ENCODE results near the gene USP34. TPM values are rescaled to one million over a fixed set of nuclear protein-coding genes. Genes with fewer than 3 reads are reported as not detected.

The USP34 gene
- total and polyA plus RNA-seq, 2 of the 8 experiments (the other 6 are each of a cell fraction or from before 2014, with no cell fraction given) = 56.7 to 91.7 TPM

DNA sequence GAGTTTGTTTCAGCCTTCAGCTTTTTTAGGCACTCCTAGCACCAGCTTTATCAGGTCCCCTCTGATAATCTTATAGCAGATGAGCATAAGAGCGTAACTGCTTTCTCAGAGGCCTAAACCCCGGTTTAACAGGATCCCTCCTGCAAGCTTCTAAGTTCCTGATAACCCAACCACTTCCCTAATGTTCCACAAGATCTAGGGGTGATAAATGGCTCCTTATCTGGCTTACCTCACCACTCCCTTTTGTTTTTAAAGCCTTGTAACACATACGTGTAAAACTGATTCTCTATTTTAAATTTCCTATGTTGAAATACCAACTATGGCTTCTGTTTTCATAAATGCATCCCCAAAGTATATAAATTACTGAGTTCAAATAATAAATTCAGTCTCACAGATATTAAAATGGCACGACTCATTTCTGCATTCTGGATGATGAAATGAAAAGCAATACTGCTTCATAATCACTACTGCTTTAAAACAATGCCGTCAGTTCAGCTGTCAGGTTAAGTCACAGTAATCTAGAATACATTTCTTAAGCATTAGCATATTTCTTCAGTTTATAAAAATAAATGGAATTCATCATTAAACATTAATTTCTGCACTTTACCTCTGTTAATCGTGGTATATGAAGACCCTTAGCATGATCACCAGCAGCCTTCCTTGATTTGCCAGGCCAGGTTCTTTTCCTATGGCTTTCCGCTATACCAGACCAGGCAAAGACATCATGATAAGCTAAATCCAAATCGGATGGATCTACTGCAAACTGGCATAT, 182.6 kb downstream of the USP34 start (continued):
- TF ChIP-seq KDM4A (IDR thresholded peaks at IDR 0.05; ENCODE audit: low read depth, low read length, severe bottlenecking) (no peak), SP1 (IDR thresholded peaks at IDR 0.05; ENCODE audit: low read depth, low read length) (no peak), TEAD4 (IDR thresholded peaks at IDR 0.05; ENCODE audit: low read depth, low read length) (no peak), SP4 (IDR thresholded peaks at IDR 0.05; ENCODE audit: low read length) (no peak), FOSL1 (IDR thresholded peaks at IDR 0.05; ENCODE audit: insufficient read depth, low read depth, low read length) (no peak), CHD7 (IDR thresholded peaks at IDR 0.05; ENCODE audit: insufficient replicate concordance, low read length) (no peak)

Measured in H1 (cell line).